K562 (cell line): ENCODE results near the gene ARL16. TPM values are rescaled to one million over a fixed set of nuclear protein-coding genes. Genes with fewer than 3 reads are reported as not detected.
A peak's percentile ranks its signal among the peaks of the same experiment; 100 is the strongest.

Experiments
- ASH1L ChIP-seq: fragments of 450-650 bp; IDR thresholded peaks from 2 replicates; pipeline ENCODE4 v1.6.1; 2018; ENCODE audit warnings: borderline replicate concordance, mild to moderate bottlenecking, low read depth; ENCODE audit not compliant: partially characterized antibody
- BCL6 ChIP-seq: fragments of 250-450 bp; sonication (Bioruptor Pico); IDR thresholded peaks from 2 replicates; pipeline ENCODE4 v1.4.0; 2020
- CBX5 ChIP-seq: IDR thresholded peaks from 2 replicates; pipeline ENCODE4 v1.6.1; 2014; ENCODE audit warnings: low read depth, borderline replicate concordance
- CXXC5 ChIP-seq: fragments of 250-450 bp; sonication (Bioruptor Pico); IDR thresholded peaks from 2 replicates; pipeline ENCODE4 v1.8.0; 2022; ENCODE audit warnings: inconsistent platforms, mild to moderate bottlenecking, moderate library complexity
- ID3 ChIP-seq, 2 experiments: fragments of 250-450 bp in 1 of 2; fragments of 450-650 bp in 1 of 2; sonication (Bioruptor Pico) in 1 of 2; IDR thresholded peaks; 2 replicates each; pipeline versions ENCODE4 v1.6.1 to v1.8.0; 2016 to 2021; ENCODE audit warnings: mild to moderate bottlenecking in 2 of 2, moderate library complexity in 2 of 2, missing compliant biosample characterization in 1 of 2, missing genetic modification characterization in 1 of 2
- JUNB ChIP-seq: fragments of 450-650 bp; formaldehyde crosslinking; conservative IDR thresholded peaks from 2 replicates; pipeline ENCODE4 v1.4.0; 2020; ENCODE audit warnings: mild to moderate bottlenecking
- POU5F1 ChIP-seq: fragments of 150-350 bp; IDR thresholded peaks from 2 replicates; pipeline ENCODE4 v1.6.1; 2014; ENCODE audit warnings: borderline replicate concordance, low read length, low read depth, mild to moderate bottlenecking; ENCODE audit not compliant: partially characterized antibody
- TEAD2 ChIP-seq: fragments of 450-650 bp; IDR thresholded peaks from 2 replicates; pipeline ENCODE4 v1.6.1; 2016; ENCODE audit warnings: missing genetic modification characterization, control low read depth, missing compliant biosample characterization
- XRCC3 ChIP-seq: fragments of 450-650 bp; IDR thresholded peaks from 2 replicates; pipeline ENCODE4 v1.6.1; 2017; ENCODE audit warnings: mild to moderate bottlenecking, moderate library complexity
- ZNF212 ChIP-seq: fragments of 450-650 bp; formaldehyde crosslinking; IDR thresholded peaks from 2 replicates; pipeline ENCODE4 v1.4.0; 2020; ENCODE audit warnings: mild to moderate bottlenecking
- ZNF785 ChIP-seq: fragments of 250-450 bp; sonication (Bioruptor Pico); IDR thresholded peaks from 2 replicates; pipeline ENCODE4 v1.4.0; 2020; ENCODE audit warnings: mild to moderate bottlenecking
- polyA plus RNA-seq, 8 experiments: library from polyadenylated mRNA; depleted of rRNA in 4 of 8; stranded (reverse) in 5 of 8; unstranded in 3 of 8; fragments of >200 nt; fragmentation: Nextera tagmentation in 2 of 8; fragmentation: Illumina TruSeq in 1 of 8; extraction: Ambion mirVana in 2 of 8; extraction: Trizol in 1 of 8; gene quantifications; 2 replicates each; pipeline versions ENCODE4 v1.2.1 to v1.2.3, GENCODE V29; 2011 to 2014; ENCODE audit warnings: inconsistent platforms in 1 of 8, missing spikeins in 1 of 8
- total RNA-seq, 7 experiments: library from RNA; depleted of rRNA in 6 of 7; stranded (reverse); fragments of >200 nt in 6 of 7; fragmentation: Illumina TruSeq in 2 of 7; extraction: Trizol in 2 of 7; gene quantifications; 2 replicates each; pipeline versions ENCODE4 v1.2.1 to v1.2.3, GENCODE V29; 2011 to 2021; ENCODE audit warnings: low replicate concordance in 1 of 7
- TF ChIP-seq, protein P1 (sequence below): sonication (generic); formaldehyde crosslinking; IDR thresholded peaks from 2 replicates; pipeline ENCODE4 v1.8.0; 2023; ENCODE audit warnings: missing genetic modification reagents, mild to moderate bottlenecking, borderline replicate concordance
- TF ChIP-seq, protein P2 (sequence below): fragments of 200-800 bp; sonication (Bioruptor generic); IDR thresholded peaks from 2 replicates; pipeline ENCODE4 v1.6.1; 2016; ENCODE audit warnings: missing genetic modification characterization, missing compliant biosample characterization
- TF ChIP-seq, protein P3 (sequence below): sonication (generic); formaldehyde crosslinking; IDR thresholded peaks from 2 replicates; pipeline ENCODE4 v1.8.0; 2022; ENCODE audit warnings: missing genetic modification reagents, mild to moderate bottlenecking, moderate library complexity, borderline replicate concordance

ARL16 gene
- total and polyA plus RNA-seq, 9 of the 15 experiments (the other 6 are each of a cell fraction or from before 2014, with no cell fraction given): 5.4 to 32.4 (median 22.6) TPM

GRCh38 chr17:81635973-81636504 is 47.6 kb downstream of the ARL16 start (continued):
- TF ChIP-seq JUNB (CRISPR knock-in tag) (no peak), BCL6 (CRISPR knock-in tag) (no peak), CBX5 (no peak), ASH1L (peak; percentile 22), POU5F1 (no peak), ID3 (CRISPR knock-in tag; IDR thresholded peaks at IDR 0.05) (no peak), ID3 (tag; IDR thresholded peaks at IDR 0.05) (no peak), ZNF212 (no peak), XRCC3 (no peak), TEAD2 (no peak), CXXC5 (no peak), ZNF785 (CRISPR knock-in tag) (no peak)
- TF ChIP-seq, protein P1, sequence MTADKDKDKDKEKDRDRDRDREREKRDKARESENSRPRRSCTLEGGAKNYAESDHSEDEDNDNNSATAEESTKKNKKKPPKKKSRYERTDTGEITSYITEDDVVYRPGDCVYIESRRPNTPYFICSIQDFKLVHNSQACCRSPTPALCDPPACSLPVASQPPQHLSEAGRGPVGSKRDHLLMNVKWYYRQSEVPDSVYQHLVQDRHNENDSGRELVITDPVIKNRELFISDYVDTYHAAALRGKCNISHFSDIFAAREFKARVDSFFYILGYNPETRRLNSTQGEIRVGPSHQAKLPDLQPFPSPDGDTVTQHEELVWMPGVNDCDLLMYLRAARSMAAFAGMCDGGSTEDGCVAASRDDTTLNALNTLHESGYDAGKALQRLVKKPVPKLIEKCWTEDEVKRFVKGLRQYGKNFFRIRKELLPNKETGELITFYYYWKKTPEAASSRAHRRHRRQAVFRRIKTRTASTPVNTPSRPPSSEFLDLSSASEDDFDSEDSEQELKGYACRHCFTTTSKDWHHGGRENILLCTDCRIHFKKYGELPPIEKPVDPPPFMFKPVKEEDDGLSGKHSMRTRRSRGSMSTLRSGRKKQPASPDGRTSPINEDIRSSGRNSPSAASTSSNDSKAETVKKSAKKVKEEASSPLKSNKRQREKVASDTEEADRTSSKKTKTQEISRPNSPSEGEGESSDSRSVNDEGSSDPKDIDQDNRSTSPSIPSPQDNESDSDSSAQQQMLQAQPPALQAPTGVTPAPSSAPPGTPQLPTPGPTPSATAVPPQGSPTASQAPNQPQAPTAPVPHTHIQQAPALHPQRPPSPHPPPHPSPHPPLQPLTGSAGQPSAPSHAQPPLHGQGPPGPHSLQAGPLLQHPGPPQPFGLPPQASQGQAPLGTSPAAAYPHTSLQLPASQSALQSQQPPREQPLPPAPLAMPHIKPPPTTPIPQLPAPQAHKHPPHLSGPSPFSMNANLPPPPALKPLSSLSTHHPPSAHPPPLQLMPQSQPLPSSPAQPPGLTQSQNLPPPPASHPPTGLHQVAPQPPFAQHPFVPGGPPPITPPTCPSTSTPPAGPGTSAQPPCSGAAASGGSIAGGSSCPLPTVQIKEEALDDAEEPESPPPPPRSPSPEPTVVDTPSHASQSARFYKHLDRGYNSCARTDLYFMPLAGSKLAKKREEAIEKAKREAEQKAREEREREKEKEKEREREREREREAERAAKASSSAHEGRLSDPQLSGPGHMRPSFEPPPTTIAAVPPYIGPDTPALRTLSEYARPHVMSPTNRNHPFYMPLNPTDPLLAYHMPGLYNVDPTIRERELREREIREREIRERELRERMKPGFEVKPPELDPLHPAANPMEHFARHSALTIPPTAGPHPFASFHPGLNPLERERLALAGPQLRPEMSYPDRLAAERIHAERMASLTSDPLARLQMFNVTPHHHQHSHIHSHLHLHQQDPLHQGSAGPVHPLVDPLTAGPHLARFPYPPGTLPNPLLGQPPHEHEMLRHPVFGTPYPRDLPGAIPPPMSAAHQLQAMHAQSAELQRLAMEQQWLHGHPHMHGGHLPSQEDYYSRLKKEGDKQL (CRISPR knock-in tag): no peak
- TF ChIP-seq, protein P2, sequence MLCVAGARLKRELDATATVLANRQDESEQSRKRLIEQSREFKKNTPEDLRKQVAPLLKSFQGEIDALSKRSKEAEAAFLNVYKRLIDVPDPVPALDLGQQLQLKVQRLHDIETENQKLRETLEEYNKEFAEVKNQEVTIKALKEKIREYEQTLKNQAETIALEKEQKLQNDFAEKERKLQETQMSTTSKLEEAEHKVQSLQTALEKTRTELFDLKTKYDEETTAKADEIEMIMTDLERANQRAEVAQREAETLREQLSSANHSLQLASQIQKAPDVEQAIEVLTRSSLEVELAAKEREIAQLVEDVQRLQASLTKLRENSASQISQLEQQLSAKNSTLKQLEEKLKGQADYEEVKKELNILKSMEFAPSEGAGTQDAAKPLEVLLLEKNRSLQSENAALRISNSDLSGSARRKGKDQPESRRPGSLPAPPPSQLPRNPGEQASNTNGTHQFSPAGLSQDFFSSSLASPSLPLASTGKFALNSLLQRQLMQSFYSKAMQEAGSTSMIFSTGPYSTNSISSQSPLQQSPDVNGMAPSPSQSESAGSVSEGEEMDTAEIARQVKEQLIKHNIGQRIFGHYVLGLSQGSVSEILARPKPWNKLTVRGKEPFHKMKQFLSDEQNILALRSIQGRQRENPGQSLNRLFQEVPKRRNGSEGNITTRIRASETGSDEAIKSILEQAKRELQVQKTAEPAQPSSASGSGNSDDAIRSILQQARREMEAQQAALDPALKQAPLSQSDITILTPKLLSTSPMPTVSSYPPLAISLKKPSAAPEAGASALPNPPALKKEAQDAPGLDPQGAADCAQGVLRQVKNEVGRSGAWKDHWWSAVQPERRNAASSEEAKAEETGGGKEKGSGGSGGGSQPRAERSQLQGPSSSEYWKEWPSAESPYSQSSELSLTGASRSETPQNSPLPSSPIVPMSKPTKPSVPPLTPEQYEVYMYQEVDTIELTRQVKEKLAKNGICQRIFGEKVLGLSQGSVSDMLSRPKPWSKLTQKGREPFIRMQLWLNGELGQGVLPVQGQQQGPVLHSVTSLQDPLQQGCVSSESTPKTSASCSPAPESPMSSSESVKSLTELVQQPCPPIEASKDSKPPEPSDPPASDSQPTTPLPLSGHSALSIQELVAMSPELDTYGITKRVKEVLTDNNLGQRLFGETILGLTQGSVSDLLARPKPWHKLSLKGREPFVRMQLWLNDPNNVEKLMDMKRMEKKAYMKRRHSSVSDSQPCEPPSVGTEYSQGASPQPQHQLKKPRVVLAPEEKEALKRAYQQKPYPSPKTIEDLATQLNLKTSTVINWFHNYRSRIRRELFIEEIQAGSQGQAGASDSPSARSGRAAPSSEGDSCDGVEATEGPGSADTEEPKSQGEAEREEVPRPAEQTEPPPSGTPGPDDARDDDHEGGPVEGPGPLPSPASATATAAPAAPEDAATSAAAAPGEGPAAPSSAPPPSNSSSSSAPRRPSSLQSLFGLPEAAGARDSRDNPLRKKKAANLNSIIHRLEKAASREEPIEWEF (CRISPR knock-in tag): no peak
- TF ChIP-seq, protein P3, sequence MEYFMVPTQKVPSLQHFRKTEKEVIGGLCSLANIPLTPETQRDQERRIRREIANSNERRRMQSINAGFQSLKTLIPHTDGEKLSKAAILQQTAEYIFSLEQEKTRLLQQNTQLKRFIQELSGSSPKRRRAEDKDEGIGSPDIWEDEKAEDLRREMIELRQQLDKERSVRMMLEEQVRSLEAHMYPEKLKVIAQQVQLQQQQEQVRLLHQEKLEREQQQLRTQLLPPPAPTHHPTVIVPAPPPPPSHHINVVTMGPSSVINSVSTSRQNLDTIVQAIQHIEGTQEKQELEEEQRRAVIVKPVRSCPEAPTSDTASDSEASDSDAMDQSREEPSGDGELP (CRISPR knock-in tag): peak; percentile 32; the same call in 1 of the 2 replicates
